ENCODE data around the gene PRSS38. TPM values are rescaled to one million over a fixed set of nuclear protein-coding genes. Genes with fewer than 3 reads are reported as not detected.

PRSS38 gene
- total and polyA plus RNA-seq, 4 donors, result not detected

- H3K4me1 ChIP-seq (ENCODE audit: control insufficient read depth, insufficient read depth, low read length), result peaks cover 32% of the 10 kb centered on the region
- DNase-seq (ENCODE audit: low read depth in 4 of 6, low spot score in 6 of 6), result no peak
- no peaks in the 10 kb centered on the region for H3K9me3 ChIP-seq (ENCODE audit: control insufficient read depth, insufficient read depth, low read length)
- H3K4me3 ChIP-seq (ENCODE audit: low read depth, low read length), result no peak overlapping the region
- H3K27ac ChIP-seq (ENCODE audit: low read depth, low read length), result no peak overlapping the region
- peaks cover 15% of the 10 kb centered on the region for H3K27me3 ChIP-seq (ENCODE audit: control insufficient read depth, insufficient read depth, low read length)
- 75% methylated on average over 10 of the region's 10 CpGs for WGBS (ENCODE audit: insufficient coverage)
- peaks cover 4% of the 10 kb centered on the region for H3K36me3 ChIP-seq (ENCODE audit: control insufficient read depth, insufficient read depth, low read length)
These were observed 22.2 kb upstream of the PRSS38 start for GRCh38 chr1:227793079-227793947.

GRCh38 chr1:227793948-227794816 lies 21.3 kb upstream of the PRSS38 start:
- no peaks in the 10 kb centered on the region for H3K9me3 ChIP-seq (ENCODE audit: control insufficient read depth, insufficient read depth, low read length)
- DNase-seq (ENCODE audit: low read depth in 4 of 6, low spot score in 6 of 6), result peak in 1 of 6 donors; percentile 56
- 59% methylated on average over 12 of the region's 12 CpGs for WGBS (ENCODE audit: insufficient coverage)
- peaks cover 4% of the 10 kb centered on the region for H3K36me3 ChIP-seq (ENCODE audit: control insufficient read depth, insufficient read depth, low read length)
- H3K4me1 ChIP-seq (ENCODE audit: control insufficient read depth, insufficient read depth, low read length), result peaks cover 23% of the 10 kb centered on the region
- no peak overlapping the region for H3K4me3 ChIP-seq (ENCODE audit: low read depth, low read length)
- no peak overlapping the region for H3K27ac ChIP-seq (ENCODE audit: low read depth, low read length)
- H3K27me3 ChIP-seq (ENCODE audit: control insufficient read depth, insufficient read depth, low read length), result peaks cover 6% of the 10 kb centered on the region

GRCh38 chr1:227794817-227795192 lies 20.7 kb upstream of the PRSS38 start:
- Histone ChIP-seq H3K27ac (ENCODE audit: low read depth, low read length) (no peak overlapping the region), H3K36me3 (ENCODE audit: control insufficient read depth, insufficient read depth, low read length) (peaks cover 4% of the 10 kb centered on the region), H3K4me3 (ENCODE audit: low read depth, low read length) (no peak overlapping the region), H3K4me1 (ENCODE audit: control insufficient read depth, insufficient read depth, low read length) (peaks cover 21% of the 10 kb centered on the region), H3K9me3 (ENCODE audit: control insufficient read depth, insufficient read depth, low read length) (no peaks in the 10 kb centered on the region), H3K27me3 (ENCODE audit: control insufficient read depth, insufficient read depth, low read length) (peaks cover 6% of the 10 kb centered on the region)
- 59% methylated on average over 9 of the region's 11 CpGs for WGBS (ENCODE audit: insufficient coverage)
- DNase-seq (ENCODE audit: low read depth in 4 of 6, low spot score in 6 of 6), result no peak

GRCh38 chr1:227795732-227796131 lies 19.7 kb upstream of the PRSS38 start:
- H3K27ac ChIP-seq (ENCODE audit: low read depth, low read length), result no peak overlapping the region
- peaks cover 21% of the 10 kb centered on the region for H3K4me1 ChIP-seq (ENCODE audit: control insufficient read depth, insufficient read depth, low read length)
- H3K36me3 ChIP-seq (ENCODE audit: control insufficient read depth, insufficient read depth, low read length), result peaks cover 4% of the 10 kb centered on the region
- H3K4me3 ChIP-seq (ENCODE audit: low read depth, low read length), result no peak overlapping the region
- no peaks in the 10 kb centered on the region for H3K9me3 ChIP-seq (ENCODE audit: control insufficient read depth, insufficient read depth, low read length)
- H3K27me3 ChIP-seq (ENCODE audit: control insufficient read depth, insufficient read depth, low read length), result peaks cover 4% of the 10 kb centered on the region
- no peak for DNase-seq (ENCODE audit: low read depth in 4 of 6, low spot score in 6 of 6)
- WGBS (ENCODE audit: insufficient coverage), result 83% methylated on average over 3 of the region's 6 CpGs

- 85% methylated on average over 2 of the region's 5 CpGs for WGBS (ENCODE audit: insufficient coverage)
- no peak overlapping the region for H3K4me3 ChIP-seq (ENCODE audit: low read depth, low read length)
- H3K36me3 ChIP-seq (ENCODE audit: control insufficient read depth, insufficient read depth, low read length), result peaks cover 4% of the 10 kb centered on the region
- H3K27ac ChIP-seq (ENCODE audit: low read depth, low read length), result no peak overlapping the region
- no peak for DNase-seq (ENCODE audit: low read depth in 4 of 6, low spot score in 6 of 6)
- H3K27me3 ChIP-seq (ENCODE audit: control insufficient read depth, insufficient read depth, low read length), result peaks cover 4% of the 10 kb centered on the region
- H3K4me1 ChIP-seq (ENCODE audit: control insufficient read depth, insufficient read depth, low read length), result peaks cover 21% of the 10 kb centered on the region
- H3K9me3 ChIP-seq (ENCODE audit: control insufficient read depth, insufficient read depth, low read length), result no peaks in the 10 kb centered on the region
These were observed 19.0 kb upstream of the PRSS38 start for GRCh38 chr1:227796359-227796915.

GRCh38 chr1:227797144-227797543 lies 18.3 kb upstream of the PRSS38 start:
- no peaks in the 10 kb centered on the region for H3K9me3 ChIP-seq (ENCODE audit: control insufficient read depth, insufficient read depth, low read length)
- peaks cover 4% of the 10 kb centered on the region for H3K36me3 ChIP-seq (ENCODE audit: control insufficient read depth, insufficient read depth, low read length)
- no peak overlapping the region for H3K4me3 ChIP-seq (ENCODE audit: low read depth, low read length)
- H3K4me1 ChIP-seq (ENCODE audit: control insufficient read depth, insufficient read depth, low read length), result peaks cover 21% of the 10 kb centered on the region
- no peak for DNase-seq (ENCODE audit: low read depth in 4 of 6, low spot score in 6 of 6)
- WGBS (ENCODE audit: insufficient coverage), result 100% methylated on average over 1 of the region's 3 CpGs
- H3K27ac ChIP-seq (ENCODE audit: low read depth, low read length), result no peak overlapping the region
- H3K27me3 ChIP-seq (ENCODE audit: control insufficient read depth, insufficient read depth, low read length), result peaks cover 4% of the 10 kb centered on the region

GRCh38 chr1:227797625-227798024 lies 17.9 kb upstream of the PRSS38 start:
- H3K4me1 ChIP-seq (ENCODE audit: control insufficient read depth, insufficient read depth, low read length), result peaks cover 21% of the 10 kb centered on the region
- peaks cover 4% of the 10 kb centered on the region for H3K36me3 ChIP-seq (ENCODE audit: control insufficient read depth, insufficient read depth, low read length)
- H3K27me3 ChIP-seq (ENCODE audit: control insufficient read depth, insufficient read depth, low read length), result peaks cover 4% of the 10 kb centered on the region
- no peak for DNase-seq (ENCODE audit: low read depth in 4 of 6, low spot score in 6 of 6)
- no peak overlapping the region for H3K27ac ChIP-seq (ENCODE audit: low read depth, low read length)
- no peaks in the 10 kb centered on the region for H3K9me3 ChIP-seq (ENCODE audit: control insufficient read depth, insufficient read depth, low read length)
- WGBS (ENCODE audit: insufficient coverage), result 75% methylated on average over 1 of the region's 3 CpGs
- no peak overlapping the region for H3K4me3 ChIP-seq (ENCODE audit: low read depth, low read length)

- H3K4me3 ChIP-seq (ENCODE audit: low read depth, low read length), result no peak overlapping the region
- peaks cover under 1% of the 10 kb centered on the region for H3K36me3 ChIP-seq (ENCODE audit: control insufficient read depth, insufficient read depth, low read length)
- no peak overlapping the region for H3K27ac ChIP-seq (ENCODE audit: low read depth, low read length)
- 84% methylated on average over 16 of the region's 16 CpGs for WGBS (ENCODE audit: insufficient coverage)
- peaks cover 4% of the 10 kb centered on the region for H3K27me3 ChIP-seq (ENCODE audit: control insufficient read depth, insufficient read depth, low read length)
- no peaks in the 10 kb centered on the region for H3K9me3 ChIP-seq (ENCODE audit: control insufficient read depth, insufficient read depth, low read length)
- no peak for DNase-seq (ENCODE audit: low read depth in 4 of 6, low spot score in 6 of 6)
- H3K4me1 ChIP-seq (ENCODE audit: control insufficient read depth, insufficient read depth, low read length), result peaks cover 17% of the 10 kb centered on the region
These were observed 17.2 kb upstream of the PRSS38 start for GRCh38 chr1:227798078-227798802.

GRCh38 chr1:227799756-227800155 lies 15.7 kb upstream of the PRSS38 start:
- no peak overlapping the region for H3K4me3 ChIP-seq (ENCODE audit: low read depth, low read length)
- no peak for DNase-seq (ENCODE audit: low read depth in 4 of 6, low spot score in 6 of 6)
- H3K27ac ChIP-seq (ENCODE audit: low read depth, low read length), result no peak overlapping the region
- H3K27me3 ChIP-seq (ENCODE audit: control insufficient read depth, insufficient read depth, low read length), result peaks cover 4% of the 10 kb centered on the region
- H3K4me1 ChIP-seq (ENCODE audit: control insufficient read depth, insufficient read depth, low read length), result peaks cover 2% of the 10 kb centered on the region
- H3K36me3 ChIP-seq (ENCODE audit: control insufficient read depth, insufficient read depth, low read length), result no peaks in the 10 kb centered on the region
- WGBS (ENCODE audit: insufficient coverage), result no CpG with 5 or more reads among the region's 1 CpG
- no peaks in the 10 kb centered on the region for H3K9me3 ChIP-seq (ENCODE audit: control insufficient read depth, insufficient read depth, low read length)
